ENCODE data around the gene HEPACAM.

DNA sequence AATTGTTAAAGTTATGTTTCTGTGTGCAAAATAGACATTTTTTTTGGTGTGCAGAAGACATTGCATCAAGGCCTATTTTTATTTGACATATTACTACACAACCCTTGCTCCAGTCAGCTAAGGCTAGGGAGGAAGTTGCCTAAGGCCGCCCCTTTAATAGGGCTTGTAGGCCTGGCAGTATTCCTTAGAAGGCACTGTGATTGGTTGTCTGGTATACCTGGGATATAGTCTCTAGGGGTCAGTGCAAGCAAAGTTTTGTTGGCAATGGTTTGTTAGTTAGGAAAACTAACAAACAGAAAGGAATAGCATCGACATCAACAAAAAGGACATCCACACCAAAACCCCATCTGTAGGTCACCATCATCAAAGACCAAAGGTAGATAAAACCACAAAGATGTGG is 35.1 kb upstream of the HEPACAM start:
- TF ChIP-seq, protein P1, sequence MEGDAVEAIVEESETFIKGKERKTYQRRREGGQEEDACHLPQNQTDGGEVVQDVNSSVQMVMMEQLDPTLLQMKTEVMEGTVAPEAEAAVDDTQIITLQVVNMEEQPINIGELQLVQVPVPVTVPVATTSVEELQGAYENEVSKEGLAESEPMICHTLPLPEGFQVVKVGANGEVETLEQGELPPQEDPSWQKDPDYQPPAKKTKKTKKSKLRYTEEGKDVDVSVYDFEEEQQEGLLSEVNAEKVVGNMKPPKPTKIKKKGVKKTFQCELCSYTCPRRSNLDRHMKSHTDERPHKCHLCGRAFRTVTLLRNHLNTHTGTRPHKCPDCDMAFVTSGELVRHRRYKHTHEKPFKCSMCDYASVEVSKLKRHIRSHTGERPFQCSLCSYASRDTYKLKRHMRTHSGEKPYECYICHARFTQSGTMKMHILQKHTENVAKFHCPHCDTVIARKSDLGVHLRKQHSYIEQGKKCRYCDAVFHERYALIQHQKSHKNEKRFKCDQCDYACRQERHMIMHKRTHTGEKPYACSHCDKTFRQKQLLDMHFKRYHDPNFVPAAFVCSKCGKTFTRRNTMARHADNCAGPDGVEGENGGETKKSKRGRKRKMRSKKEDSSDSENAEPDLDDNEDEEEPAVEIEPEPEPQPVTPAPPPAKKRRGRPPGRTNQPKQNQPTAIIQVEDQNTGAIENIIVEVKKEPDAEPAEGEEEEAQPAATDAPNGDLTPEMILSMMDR (conservative IDR thresholded peaks at IDR 0.05; ENCODE audit: low read depth, low read length): no peak
- TF ChIP-seq EZH2 (IDR thresholded peaks at IDR 0.05; ENCODE audit: borderline replicate concordance, low read depth, low read length, poor library complexity, severe bottlenecking): no peak
